Measurements from ENCODE around the gene IL18R1. TPM values are rescaled to one million over a fixed set of nuclear protein-coding genes. Genes with fewer than 3 reads are reported as not detected.
A peak's percentile ranks its signal among the peaks of the same experiment; 100 is the strongest.

IL18R1 gene
- total RNA-seq, 3 donors from 2014 or later (not counting 1 experiment from before 2014, with no cell fraction given): 42.9 to 58.8 (median 46.7) TPM

DNA sequence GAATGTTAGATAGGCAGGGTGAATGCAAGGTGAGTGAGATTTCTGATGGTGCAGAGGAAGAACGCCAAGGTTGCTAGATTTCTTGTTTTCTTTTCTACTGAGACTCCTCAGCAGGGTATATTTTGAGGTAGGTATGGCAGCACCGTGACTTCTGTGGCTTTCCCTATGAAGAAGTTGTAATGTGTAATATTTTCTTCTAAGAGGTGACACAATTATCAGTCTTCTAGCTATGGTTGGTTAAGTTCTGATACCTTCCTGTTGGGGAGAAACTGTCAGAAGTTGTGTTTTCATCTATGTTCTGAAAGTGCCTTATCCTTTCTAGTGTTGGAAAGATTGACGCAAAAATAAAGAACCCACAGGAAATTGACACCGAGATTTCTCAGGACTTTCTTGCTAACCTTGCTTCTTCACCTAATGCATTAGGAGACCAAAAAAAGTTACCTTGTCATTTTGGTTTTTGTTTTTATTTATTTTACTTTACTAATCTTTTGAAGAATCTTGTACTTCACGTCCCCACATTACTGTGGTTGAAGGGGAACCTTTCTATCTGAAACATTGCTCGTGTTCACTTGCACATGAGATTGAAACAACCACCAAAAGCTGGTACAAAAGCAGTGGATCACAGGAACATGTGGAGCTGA lies 11.9 kb downstream of the IL18R1 start:
- H3K27ac ChIP-seq (ENCODE audit: low read length): peak overlapping the region; percentile 80
- 23% methylated on average over 5 of the region's 6 CpGs for WGBS (ENCODE audit: insufficient coverage)
- peaks cover 25% of the 10 kb centered on the region for H3K36me3 ChIP-seq (ENCODE audit: control insufficient read depth, insufficient read depth, low read length)
- DNase-seq (peak in 1 of 2 donors; percentile 80), ATAC-seq (peak; percentile 58 to 83 (median 81))
- H3K4me1 Mint-ChIP-seq: peaks cover 81 to 84% of the 10 kb centered on the region in 2 donors
- intact Hi-C loops (cut with micrococcal nuclease): loop anchor here (1.0 to 2.0 kb wide), 4 partner anchors 51 to 155 kb away; no protein-coding TSS in a partner anchor
- peak overlapping the region; percentile 26 for H3K4me3 ChIP-seq (ENCODE audit: low read length)
- H3K4me3 Mint-ChIP-seq: peak overlapping the region; percentile 88
- H3K27me3 Mint-ChIP-seq (ENCODE audit: low read depth in 2 of 2): no peaks in the 10 kb centered on the region
- H3K4me1 ChIP-seq (ENCODE audit: control insufficient read depth, insufficient read depth, low read length): peaks cover 32% of the 10 kb centered on the region
- H3K9me3 ChIP-seq (ENCODE audit: control insufficient read depth, insufficient read depth, low read length): peaks cover 13% of the 10 kb centered on the region
- no peak for TF ChIP-seq CTCF (IDR thresholded peaks at IDR 0.05)
- peaks cover 2 to 4% of the 10 kb centered on the region in 2 donors for H3K9me3 Mint-ChIP-seq
- H3K36me3 Mint-ChIP-seq: peaks cover 23% of the 10 kb centered on the region
- H3K27ac Mint-ChIP-seq: peak overlapping the region; percentile 90 to 95
- H3K27me3 ChIP-seq (ENCODE audit: control insufficient read depth, insufficient read depth, low read length): no peaks in the 10 kb centered on the region

DNA sequence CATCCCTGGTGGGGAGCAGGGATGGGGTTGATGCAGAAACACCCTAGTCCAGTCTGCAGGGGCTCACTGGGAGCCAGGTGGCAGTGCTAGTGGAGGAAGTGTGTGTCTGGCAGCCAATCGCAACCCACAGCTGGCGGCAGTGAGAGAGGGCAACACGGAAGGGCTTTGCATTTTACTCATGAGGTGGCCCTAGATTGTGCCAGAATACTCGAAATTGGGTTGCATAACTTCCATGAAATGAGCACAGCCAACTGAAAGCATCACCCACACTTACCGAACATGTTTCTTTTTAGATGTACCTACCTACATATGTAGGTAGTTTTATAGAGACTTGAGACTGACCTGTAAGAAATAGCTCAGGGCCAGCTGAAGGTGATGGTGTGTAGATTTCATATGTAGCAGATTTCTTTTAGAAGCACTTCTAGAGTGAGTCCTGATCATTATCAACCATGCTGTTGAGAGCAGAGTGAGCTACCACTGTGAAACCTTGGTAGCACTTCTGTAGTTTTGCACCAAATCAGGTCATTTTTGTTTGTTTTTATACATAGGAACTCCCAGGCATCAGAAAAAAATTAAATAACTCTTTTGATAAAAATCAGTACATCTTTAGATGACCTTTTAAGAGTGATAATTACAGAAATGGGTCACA lies 13.0 kb downstream of the IL18R1 start:
- no peak for TF ChIP-seq CTCF (IDR thresholded peaks at IDR 0.05)
- H3K9me3 ChIP-seq (ENCODE audit: control insufficient read depth, insufficient read depth, low read length): peaks cover 13% of the 10 kb centered on the region
- H3K4me3 ChIP-seq (ENCODE audit: low read length): no peak overlapping the region
- peaks cover 69 to 75% of the 10 kb centered on the region in 2 donors for H3K4me1 Mint-ChIP-seq
- DNase-seq (peak in 1 of 2 donors; percentile 55), ATAC-seq (peak; percentile 47 to 61 (median 57))
- WGBS (ENCODE audit: insufficient coverage): 29% methylated on average over 4 of the region's 5 CpGs
- peaks cover 32% of the 10 kb centered on the region for H3K4me1 ChIP-seq (ENCODE audit: control insufficient read depth, insufficient read depth, low read length)
- H3K9me3 Mint-ChIP-seq: peaks cover 2 to 4% of the 10 kb centered on the region in 2 donors
- peaks cover 12% of the 10 kb centered on the region for H3K36me3 Mint-ChIP-seq
- peak overlapping the region; percentile 90 to 95 for H3K27ac Mint-ChIP-seq
- peak overlapping the region; percentile 80 for H3K27ac ChIP-seq (ENCODE audit: low read length)
- H3K4me3 Mint-ChIP-seq: peak overlapping the region; percentile 88
- H3K27me3 Mint-ChIP-seq (ENCODE audit: low read depth in 2 of 2): no peaks in the 10 kb centered on the region
- H3K27me3 ChIP-seq (ENCODE audit: control insufficient read depth, insufficient read depth, low read length): no peaks in the 10 kb centered on the region
- intact Hi-C loops (cut with micrococcal nuclease): no loop called here
- H3K36me3 ChIP-seq (ENCODE audit: control insufficient read depth, insufficient read depth, low read length): peaks cover 23% of the 10 kb centered on the region

DNA sequence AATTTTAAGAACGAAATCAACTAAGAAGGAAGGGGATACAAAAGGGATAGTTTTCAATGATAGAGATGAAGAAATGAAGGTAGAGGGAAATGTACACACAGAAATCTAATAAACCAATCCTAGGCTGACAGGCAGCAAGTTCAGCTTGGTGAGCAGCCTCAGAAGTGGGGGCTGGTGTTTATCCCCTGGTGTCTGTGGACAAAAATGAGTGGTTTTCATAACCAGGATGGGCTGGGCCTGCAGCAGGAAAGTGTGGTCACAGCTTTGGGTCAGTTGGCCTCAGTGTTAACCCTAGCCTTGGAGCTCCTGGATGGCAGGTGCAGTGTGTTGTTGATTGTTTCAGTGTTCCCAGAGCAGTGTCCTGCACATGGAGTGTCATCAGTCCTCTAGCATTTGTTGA lies 14.3 kb downstream of the IL18R1 start:
- WGBS (ENCODE audit: insufficient coverage): no CpG with 5 or more reads among the region's 1 CpG
- ATAC-seq (no peak), DNase-seq (no peak)
- no peak for TF ChIP-seq CTCF (IDR thresholded peaks at IDR 0.05)
- intact Hi-C loops (cut with micrococcal nuclease): no loop called here
- H3K27ac Mint-ChIP-seq: peak overlapping the region; percentile 90 to 95
- H3K4me3 Mint-ChIP-seq: peak overlapping the region; percentile 88
- peaks cover 2 to 4% of the 10 kb centered on the region in 2 donors for H3K9me3 Mint-ChIP-seq
- H3K4me3 ChIP-seq (ENCODE audit: low read length): no peak overlapping the region
- H3K36me3 ChIP-seq (ENCODE audit: control insufficient read depth, insufficient read depth, low read length): peaks cover 14% of the 10 kb centered on the region
- peaks cover 10% of the 10 kb centered on the region for H3K36me3 Mint-ChIP-seq
- H3K27me3 Mint-ChIP-seq (ENCODE audit: low read depth in 2 of 2): no peaks in the 10 kb centered on the region
- peak overlapping the region; percentile 80 for H3K27ac ChIP-seq (ENCODE audit: low read length)
- H3K27me3 ChIP-seq (ENCODE audit: control insufficient read depth, insufficient read depth, low read length): no peaks in the 10 kb centered on the region
- peaks cover 32% of the 10 kb centered on the region for H3K4me1 ChIP-seq (ENCODE audit: control insufficient read depth, insufficient read depth, low read length)
- H3K4me1 Mint-ChIP-seq: peaks cover 58 to 63% of the 10 kb centered on the region in 2 donors
- peaks cover 13% of the 10 kb centered on the region for H3K9me3 ChIP-seq (ENCODE audit: control insufficient read depth, insufficient read depth, low read length)

All from natural killer cell (primary cell).